Measurements from ENCODE around the gene CHIT1.

The CHIT1 gene

DNA sequence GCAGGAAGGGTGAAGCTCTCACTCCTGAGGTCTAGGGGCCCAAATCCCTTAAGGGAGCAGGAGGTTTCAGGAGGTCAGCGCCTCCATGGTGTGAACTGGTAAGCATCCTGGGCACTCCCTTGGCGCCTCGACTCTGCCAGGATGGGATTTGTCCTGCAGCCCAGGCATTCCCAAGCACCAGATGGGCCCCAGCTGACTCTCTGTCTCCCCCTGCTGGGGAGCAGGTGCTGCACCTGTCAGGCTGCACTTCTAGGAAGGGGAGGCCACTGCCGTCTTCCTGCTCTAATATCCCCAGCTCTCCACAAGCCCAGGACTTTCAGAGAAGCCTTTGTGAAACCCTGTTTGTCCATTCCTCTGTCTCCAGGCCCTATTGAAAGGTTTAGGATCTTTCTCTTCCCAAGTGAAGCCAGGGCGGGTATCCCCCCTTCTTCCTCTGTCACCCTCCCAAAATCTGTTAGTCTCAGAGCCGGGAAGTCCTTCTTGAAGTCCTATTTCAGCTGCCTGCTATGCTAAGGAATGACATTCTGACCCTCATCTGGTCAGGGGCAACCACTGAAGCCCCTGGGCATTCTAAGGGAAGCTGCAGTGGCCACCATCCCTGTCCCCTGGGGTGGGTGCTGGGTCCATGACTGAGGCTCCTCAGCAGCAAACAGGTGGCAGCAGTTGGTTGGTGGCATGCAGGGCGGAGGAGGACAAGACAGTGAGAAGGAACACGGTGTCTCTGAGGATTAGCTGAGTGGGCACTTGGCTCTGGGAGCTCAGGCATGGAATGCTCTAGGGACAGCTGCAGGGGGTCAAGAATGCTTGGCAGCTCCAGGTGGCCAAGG lies 57.1 kb downstream of the CHIT1 start:
- TF ChIP-seq, protein P1, sequence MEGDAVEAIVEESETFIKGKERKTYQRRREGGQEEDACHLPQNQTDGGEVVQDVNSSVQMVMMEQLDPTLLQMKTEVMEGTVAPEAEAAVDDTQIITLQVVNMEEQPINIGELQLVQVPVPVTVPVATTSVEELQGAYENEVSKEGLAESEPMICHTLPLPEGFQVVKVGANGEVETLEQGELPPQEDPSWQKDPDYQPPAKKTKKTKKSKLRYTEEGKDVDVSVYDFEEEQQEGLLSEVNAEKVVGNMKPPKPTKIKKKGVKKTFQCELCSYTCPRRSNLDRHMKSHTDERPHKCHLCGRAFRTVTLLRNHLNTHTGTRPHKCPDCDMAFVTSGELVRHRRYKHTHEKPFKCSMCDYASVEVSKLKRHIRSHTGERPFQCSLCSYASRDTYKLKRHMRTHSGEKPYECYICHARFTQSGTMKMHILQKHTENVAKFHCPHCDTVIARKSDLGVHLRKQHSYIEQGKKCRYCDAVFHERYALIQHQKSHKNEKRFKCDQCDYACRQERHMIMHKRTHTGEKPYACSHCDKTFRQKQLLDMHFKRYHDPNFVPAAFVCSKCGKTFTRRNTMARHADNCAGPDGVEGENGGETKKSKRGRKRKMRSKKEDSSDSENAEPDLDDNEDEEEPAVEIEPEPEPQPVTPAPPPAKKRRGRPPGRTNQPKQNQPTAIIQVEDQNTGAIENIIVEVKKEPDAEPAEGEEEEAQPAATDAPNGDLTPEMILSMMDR (IDR thresholded peaks at IDR 0.05; ENCODE audit: control extremely low read depth, extremely low read depth, low read depth, missing control alignments) = peak; percentile 85
- ChIA-PET POLR2A (no interaction called here), CTCF (interaction anchor here (0.7 to 5.7 kb wide), 37 partner anchors 8 to 562 kb away, joined by 3 to 86 read pairs (median 5); partner anchors contain the start of genes ADORA1, CHI3L1 and MYOG)
- DNase-seq (ENCODE audit: extremely low spot score) = peak; percentile 81

DNA sequence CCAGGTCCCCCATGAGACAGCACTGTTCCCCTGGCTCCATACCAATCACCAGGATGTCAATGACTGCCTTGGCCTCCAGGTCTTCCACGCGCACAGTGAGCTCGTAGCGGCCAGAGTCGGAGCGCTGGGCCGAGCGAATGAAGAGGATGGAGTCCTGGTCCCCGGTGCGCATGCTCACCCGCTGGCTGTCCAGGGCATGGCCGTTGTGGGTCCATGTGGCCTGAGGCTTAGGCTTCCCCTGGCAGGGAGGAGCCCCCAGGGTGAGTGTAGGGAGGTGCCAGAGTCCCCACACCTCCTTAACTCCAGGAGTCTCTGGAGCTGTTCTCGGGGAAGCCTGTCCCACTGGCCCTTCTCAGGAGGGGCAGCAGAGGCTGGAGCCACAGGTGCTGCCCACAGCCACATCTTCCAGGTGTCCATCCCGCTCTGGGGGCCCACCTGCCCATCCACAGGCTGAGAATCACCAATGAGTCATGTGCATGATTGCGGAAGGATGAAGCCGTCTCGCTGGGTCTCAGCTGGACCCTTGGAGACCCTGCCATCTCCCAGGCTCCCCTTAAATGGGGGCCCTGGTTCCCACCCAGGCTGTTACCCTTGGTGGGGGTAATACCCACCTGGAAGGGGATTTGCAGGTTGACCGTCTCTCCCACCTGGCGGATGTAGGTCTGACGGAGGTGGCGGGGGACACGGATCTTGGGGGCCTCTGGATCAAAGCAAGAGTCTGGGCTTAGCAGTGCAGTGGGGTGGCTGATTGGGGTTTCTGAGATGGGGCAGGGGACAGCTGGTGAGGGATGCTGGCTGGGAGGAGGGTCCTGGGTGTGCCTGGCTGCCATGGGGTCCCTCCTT lies 57.9 kb downstream of the CHIT1 start:
- ChIA-PET POLR2A (no interaction called here), CTCF (interaction anchor here (0.7 to 5.7 kb wide), 27 partner anchors 9 to 563 kb away, joined by 3 to 86 read pairs (median 6); partner anchors contain the start of genes ADORA1, CHI3L1 and MYOG)
- DNase-seq (ENCODE audit: extremely low spot score) = no peak
- TF ChIP-seq, protein P1 (IDR thresholded peaks at IDR 0.05; ENCODE audit: control extremely low read depth, extremely low read depth, low read depth, missing control alignments) = no peak

DNA sequence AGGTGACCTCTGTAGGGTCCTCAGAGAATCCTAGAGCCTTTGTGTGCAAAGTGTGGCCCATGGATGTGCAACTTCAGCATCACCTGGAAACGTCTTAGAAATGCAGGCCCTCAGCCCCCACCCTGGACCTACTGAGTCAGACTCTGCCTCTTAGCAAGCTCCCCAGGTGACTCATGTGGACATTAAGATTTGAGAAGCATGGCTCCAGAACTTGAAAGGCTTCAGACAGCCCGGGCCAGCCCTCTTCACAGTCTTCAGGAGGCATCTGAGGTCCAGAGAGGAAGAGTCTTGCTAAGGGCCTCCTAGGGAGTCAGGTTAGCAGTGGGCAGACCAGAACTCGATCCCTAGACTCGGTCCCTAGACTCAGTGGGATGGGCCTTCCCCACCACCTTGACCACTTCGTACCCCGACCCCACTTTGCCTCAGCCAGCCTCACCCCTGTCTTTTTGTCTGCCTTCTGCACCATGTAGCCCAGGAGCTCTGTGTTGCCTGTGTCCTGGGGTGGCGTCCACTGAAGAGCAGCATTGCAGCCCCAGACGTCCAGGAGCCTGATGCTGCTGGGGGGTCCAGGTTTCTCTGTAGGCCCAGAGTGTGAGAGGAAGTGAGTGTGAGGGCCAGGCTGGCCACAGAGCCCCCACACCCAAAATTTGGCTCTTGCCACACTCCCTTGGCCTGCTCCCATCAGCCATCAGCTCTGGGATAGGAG lies 58.7 kb downstream of the CHIT1 start:
- no peak for DNase-seq (ENCODE audit: extremely low spot score)
- POLR2A ChIA-PET = no interaction called here
- TF ChIP-seq, protein P1 (IDR thresholded peaks at IDR 0.05; ENCODE audit: control extremely low read depth, extremely low read depth, low read depth, missing control alignments) = no peak
- CTCF ChIA-PET = interaction anchor here (1.0 to 5.7 kb wide), 8 partner anchors 10 to 136 kb away, joined by 3 to 86 read pairs (median 14); no protein-coding TSS in a partner anchor

DNA sequence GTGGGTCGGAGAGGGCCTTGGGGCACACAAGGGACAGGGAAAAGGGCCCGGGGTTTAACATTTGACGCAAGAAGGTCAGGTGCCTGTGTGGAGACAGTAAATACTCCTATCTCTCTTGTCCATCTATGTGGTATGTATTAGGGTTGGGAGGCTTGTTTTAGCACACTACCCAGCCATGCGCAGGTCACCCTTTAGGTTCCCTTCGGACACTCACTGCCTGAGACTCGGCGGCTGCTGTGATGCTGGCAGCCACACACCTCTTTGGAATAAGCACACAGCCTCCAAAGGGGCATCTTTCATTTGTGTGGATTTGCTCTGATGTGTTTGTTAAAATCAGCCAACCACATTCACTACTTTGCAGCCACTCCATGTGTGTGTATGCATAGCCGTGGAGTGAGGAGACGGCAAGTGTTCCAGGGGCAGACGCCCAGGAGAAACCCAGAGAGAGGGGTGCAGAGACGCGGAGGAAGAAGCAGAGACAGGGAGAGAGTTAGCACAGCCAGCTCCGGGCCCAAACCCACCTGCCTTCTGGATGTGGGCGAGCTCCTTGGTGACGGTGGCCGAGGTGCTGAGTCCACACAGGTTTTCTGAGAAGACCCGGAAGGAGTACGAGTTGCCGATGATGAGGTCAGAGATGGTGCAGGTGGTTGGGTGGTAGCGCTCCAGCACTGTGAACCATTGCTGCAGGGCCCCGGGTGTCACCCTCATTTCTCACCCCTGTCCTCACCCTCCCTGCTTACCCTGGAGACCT lies 59.5 kb downstream of the CHIT1 start:
- ChIA-PET POLR2A (no interaction called here), CTCF (interaction anchor here (1.3 to 5.7 kb wide), 5 partner anchors 22 to 136 kb away, joined by 3 to 86 read pairs (median 5); no protein-coding TSS in a partner anchor)
- DNase-seq (ENCODE audit: extremely low spot score) = no peak
- TF ChIP-seq, protein P1 (IDR thresholded peaks at IDR 0.05; ENCODE audit: control extremely low read depth, extremely low read depth, low read depth, missing control alignments) = no peak

DNA sequence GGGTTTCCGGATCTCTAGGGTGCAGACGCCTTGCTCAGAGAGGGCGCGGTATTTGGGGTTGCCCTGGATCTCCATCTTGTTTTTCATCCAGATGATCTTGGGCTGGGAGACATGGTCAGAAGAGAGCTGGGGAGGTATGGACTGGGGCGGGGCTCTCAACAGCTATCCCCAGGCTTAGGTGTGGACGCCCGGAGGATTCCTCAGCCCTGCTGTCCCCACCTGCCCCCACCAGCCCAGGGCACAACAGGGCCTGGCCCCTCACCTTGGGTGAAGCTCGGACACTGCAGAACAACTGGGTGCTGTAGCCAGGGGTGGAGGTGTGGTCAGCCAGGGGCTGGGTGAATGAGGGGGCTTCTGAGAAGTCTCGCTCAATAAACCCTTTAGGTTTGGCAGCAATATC lies 60.5 kb downstream of the CHIT1 start:
- TF ChIP-seq, protein P1 (IDR thresholded peaks at IDR 0.05; ENCODE audit: control extremely low read depth, extremely low read depth, low read depth, missing control alignments) = no peak
- POLR2A ChIA-PET = no interaction called here
- DNase-seq (ENCODE audit: extremely low spot score) = no peak
- CTCF ChIA-PET = interaction anchor here (0.9 to 5.7 kb wide), 5 partner anchors 10 to 128 kb away, joined by 3 to 86 read pairs (median 4); no protein-coding TSS in a partner anchor
